GM21367 (cell line): ENCODE data around the gene TMEM250.

Experiments used
- ATAC-seq: cut with Tn5 transposase; IDR thresholded peaks from one replicate; pipeline ENCODE4 v1.9.1; 2021; ENCODE audit not compliant: unreplicated experiment

TMEM250 gene

DNA sequence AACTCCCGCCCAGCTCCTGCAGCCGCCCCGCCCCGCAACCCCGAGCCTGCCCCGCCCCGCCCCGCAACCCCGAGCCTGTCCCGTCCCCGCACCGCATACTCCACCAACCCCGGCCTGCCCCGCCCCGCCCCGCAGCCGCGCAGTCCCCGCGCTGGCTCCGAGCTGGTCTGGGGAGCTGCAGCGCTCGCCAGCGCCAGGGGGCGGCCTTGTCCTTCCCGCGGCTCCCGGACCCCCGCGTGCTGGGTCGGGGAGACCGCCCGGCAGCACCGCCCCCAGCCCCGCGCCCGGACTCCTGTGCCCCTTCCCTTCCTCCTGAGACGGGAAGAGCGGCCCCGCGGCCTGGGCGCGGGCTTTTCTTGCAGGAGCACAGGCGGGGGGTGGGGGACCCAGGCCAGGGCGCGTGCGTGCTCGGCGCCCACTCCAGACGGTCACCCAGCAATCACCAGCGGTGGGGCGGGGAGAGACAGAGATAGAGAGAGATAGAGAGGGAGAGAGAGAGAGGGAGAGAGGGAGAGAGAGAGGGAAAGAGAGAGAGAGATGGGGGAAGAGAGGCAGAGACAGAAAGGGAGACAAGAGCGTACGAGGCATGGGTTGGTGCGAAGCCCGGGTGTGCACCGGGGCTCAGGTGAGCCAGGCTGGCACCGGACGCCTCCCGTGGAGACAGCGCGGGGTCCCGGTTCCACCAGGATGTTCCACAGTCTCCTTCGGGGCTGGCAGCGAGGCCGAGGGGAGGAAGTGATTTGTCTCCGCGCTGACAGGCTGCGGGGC, 14.7 kb upstream of the TMEM250 start:
- no peak for ATAC-seq

GRCh38 chr9:136132512-136133050, 13.9 kb upstream of the TMEM250 start:
- no peak for ATAC-seq

DNA sequence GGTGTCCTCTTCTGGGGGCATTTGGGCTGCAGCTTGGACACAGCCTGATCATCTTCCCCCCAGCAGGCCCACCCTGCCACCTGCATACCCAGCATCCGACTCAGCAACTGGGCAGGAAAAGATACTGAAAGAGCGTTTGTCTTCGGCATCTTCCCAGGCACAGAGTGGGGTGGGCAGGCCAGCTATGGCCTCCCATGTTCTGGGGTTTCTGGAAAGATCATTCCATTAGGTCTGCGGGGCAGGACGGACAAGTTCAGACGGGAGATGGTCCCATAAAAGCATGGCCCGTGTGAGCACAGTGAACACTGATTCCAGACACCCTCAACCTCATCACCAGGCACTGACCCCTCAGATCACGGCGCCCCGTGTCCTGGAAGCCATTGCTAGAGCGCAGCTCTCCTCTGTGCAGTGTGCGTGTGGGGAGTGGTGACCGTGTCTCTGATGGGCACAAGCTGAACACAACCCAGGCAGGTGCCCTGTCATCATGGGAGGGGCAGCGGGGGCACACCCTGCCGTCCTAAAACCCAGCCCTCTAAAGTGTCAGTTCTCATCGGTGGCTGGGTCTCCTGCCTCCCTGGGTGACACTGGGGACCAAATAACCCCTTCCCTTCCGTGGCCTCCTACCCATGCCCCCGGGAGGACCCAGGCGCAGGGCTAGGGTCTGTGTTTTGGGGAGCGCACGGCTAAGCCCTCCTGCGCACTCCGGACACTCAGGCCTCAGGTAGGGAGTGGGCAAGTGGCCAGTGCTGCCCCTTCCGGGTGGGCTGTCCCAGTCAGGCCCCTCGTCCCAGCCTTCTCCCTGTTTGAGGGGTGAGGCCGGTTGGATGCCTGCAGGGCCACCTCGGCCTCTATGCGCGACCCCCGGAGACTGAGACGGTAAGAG, 13.2 kb upstream of the TMEM250 start:
- ATAC-seq: no peak

- ATAC-seq: no peak
Measured at GRCh38 chr9:136129176-136129575, 10.5 kb upstream of the TMEM250 start.

DNA sequence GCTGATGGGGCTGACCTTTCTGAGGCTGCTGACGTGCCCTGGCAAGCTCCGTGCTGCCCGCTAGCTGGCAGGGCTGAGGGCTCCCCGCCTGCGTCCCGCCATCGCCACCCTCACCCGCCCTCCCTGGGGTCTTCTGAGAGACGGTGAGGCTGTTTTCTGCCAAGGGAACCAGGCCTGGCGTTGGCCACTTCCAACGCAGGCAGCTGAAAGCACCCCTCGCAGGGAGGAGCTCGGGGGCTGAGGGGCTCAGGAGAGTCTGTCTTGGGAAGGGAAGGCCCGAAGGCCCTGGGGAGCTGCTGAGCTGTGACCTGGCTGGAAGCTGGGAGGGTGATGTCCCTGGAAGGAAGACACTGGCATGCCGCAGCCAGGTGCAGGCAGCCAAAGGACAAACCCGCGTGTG, 9.8 kb upstream of the TMEM250 start:
- ATAC-seq: no peak

- no peak for ATAC-seq
Measured at GRCh38 chr9:136127313-136127712, 8.6 kb upstream of the TMEM250 start.

DNA sequence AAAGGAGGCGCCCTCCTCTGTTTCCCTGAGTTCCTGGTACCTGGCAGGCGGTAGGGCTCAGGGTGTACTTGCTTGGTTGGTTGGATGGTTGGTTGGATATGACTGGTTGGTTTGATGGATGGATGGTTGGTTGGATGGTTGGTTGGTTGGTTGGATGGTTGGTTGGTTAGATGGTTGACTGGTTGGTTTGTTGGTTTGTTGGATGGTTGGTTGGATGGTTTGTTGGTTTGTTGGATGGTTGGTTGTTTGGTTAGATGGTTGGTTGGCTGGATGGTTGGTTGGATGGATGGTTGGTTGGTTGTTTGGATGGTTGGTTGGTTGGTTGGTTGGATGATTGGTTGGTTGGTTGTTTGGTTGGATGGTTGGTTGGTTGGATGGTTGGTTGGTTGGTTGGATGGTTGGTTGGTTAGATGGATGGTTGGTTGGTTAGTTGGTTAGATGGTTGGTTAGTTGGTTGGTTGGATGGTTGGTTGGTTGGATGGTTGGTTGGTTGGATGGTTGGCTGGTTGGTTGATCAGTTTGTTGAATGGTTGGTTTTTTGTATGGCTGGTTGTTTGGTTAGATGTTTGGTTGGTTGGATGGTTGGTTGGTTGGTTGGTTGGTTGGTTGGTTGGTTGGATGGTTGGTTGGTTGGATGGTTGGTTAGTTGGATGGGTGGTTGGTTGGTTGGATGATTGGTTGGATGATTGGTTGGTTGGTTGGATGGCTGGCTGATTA, 6.5 kb upstream of the TMEM250 start:
- ATAC-seq: no peak

GRCh38 chr9:136122425-136123383, 4.0 kb upstream of the TMEM250 start:
- ATAC-seq: no peak

DNA sequence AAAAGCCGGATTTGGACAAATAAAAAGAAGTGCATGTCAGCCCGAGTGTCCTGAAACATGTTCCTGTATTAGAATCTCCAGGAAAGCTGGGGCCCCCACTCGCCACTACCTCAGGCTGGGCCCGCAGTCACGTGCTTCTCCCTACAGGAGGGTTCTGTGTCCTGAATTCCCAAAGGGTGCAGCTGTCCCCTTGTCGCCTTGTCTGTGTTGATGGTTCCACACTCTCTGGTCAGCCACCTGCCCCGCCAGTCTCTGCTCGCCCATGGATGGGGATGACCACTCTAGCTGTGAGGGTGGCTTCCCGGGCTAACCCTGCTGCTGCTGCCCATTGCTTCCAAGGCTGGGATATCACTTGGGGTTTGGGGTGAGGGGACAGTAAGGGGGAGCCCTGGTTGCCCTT, 3.1 kb upstream of the TMEM250 start:
- ATAC-seq: no peak

DNA sequence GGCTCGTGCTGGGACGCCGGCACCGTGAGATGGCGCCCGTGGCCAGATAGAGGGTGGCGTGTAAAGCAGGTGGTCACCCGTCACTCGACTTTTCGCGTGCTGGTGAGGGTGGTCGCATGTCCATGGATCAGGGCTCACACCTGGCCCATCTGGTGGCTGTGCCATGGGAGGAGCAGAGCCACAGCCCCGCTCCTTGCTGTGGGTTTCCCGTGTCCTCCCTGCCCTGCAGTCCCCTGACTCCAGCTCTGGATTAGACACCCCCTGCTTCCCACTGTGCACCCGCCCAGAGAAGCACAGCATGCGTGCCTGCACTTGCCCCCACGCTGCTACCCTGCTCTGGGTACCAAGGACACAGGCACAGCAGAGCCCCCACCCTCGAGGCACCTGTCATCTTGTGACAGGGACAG, 1.8 kb upstream of the TMEM250 start:
- no peak for ATAC-seq

DNA sequence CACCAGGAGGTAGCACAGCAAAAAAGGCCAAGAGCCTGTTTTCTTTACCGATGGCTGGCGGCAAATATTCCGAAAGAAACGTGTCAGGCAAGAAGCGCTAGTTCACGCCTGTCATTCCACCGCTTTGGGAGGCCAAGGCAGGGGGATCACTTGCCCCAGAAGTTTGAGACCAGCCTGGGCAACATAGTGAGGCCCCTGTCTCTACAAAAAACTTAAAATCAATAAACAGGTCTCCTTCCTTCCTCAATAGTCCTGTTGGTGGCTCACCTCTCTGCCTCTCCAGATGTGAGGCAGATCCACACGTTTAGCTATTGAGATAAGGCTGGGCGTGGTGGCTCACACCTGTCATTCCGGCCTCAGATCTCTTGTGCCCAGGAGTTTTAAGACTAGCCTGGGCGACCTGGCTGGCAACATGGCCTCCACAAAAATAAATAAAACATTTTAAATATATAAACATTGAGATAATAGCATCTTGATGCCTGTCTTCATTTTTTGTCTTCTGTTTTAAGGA, 1.3 kb upstream of the TMEM250 start:
- ATAC-seq: no peak

- ATAC-seq: no peak
Measured at GRCh38 chr9:136119061-136119882, 597 bp upstream of the TMEM250 start.

- peak; percentile 3 for ATAC-seq
Measured at GRCh38 chr9:136117916-136118319, 757 bp downstream of the TMEM250 start.

- no peak for ATAC-seq
Measured at GRCh38 chr9:136117291-136117915, 1.3 kb downstream of the TMEM250 start.

DNA sequence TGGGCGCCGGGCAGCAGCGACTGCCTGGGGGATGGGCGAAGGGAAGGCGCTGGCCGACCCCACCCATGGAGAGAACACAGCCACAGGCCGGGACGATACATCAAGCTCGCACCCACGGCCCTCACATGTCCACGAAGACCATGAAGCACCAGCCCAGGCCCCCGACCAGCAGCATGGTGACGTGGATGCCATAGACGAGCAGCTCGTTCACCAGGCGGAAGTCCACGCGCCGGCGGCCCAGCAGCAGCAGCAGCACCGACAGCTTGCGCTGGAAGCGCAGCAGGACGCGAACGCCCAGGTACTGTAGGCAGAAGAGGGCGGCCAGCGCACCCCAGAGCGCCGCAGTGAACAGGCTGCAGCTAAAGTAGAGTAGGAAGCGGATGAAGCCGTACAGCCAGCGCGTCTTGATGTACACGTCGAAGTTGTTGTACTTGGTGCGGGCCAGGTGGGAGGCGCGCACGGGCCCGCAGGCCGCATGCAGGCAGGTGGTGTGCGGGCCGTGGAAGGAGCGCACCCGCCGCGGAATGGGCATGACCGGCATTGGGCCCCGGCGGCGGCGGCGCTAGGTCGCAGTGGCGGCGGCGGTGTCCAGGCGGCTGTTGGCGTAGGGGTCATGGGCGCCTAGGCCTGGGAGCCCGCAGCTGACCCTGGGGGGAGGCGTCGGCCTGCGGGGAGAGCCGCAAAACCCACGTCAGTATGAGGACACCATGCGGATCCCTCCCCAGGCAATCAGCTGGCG, 2.1 kb downstream of the TMEM250 start:
- no peak for ATAC-seq

- no peak for ATAC-seq
Measured at GRCh38 chr9:136115641-136116359, 2.9 kb downstream of the TMEM250 start.

DNA sequence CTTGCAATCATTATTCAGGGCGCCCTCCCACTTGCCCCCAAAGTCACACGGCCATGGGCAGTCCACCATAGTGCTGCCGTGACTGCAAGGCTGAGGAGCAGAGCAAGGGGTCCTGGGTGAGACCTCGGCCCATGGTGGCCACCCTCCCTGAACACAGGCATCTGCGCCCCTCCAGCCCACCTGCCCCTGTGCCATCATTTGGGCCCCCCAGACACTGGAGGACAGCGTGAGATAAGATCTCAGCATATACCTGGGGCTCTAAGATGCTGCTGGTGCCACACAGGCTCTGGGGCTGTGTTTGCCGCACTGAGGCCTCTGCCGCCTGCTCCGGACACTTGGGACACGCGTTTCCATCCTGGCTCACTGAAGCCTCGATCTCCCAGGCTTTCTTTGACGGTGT, 3.5 kb downstream of the TMEM250 start:
- no peak for ATAC-seq
